Type B pancreatic cell (in vitro differentiated cells): ENCODE results near the gene SPCS1. TPM values are rescaled to one million over a fixed set of nuclear protein-coding genes. Genes with fewer than 3 reads are reported as not detected.

Source experiments
- DNase-seq: peaks from one replicate; pipeline ENCODE4 v3.0.0; 2021; ENCODE audit warnings: mixed read lengths; ENCODE audit not compliant: unreplicated experiment; ENCODE audit errors: extremely low spot score
- H3K27ac Mint-ChIP-seq: 2 replicates; pipeline ENCODE4 v1.8.0; 2021; ENCODE audit warnings: mild to moderate bottlenecking, mixed read lengths
- H3K27me3 Mint-ChIP-seq: 2 replicates; pipeline ENCODE4 v1.8.0; 2021; ENCODE audit warnings: mixed read lengths
- H3K36me3 Mint-ChIP-seq: 2 replicates; pipeline ENCODE4 v1.8.0; 2021; ENCODE audit warnings: mixed read lengths
- H3K4me1 Mint-ChIP-seq: one replicate; pipeline ENCODE4 v1.8.0; 2021; ENCODE audit warnings: mixed read lengths; ENCODE audit not compliant: unreplicated experiment
- H3K4me3 Mint-ChIP-seq: 2 replicates; pipeline ENCODE4 v1.8.0; 2021; ENCODE audit warnings: mild to moderate bottlenecking, mixed read lengths
- H3K9me3 Mint-ChIP-seq: 2 replicates; pipeline ENCODE4 v1.8.0; 2021; ENCODE audit warnings: mixed read lengths
- CTCF ChIP-seq: fragments of 200-600 bp; sonication (generic); conservative IDR thresholded peaks from 2 replicates; pipeline ENCODE4 v1.5.0; 2021; ENCODE audit warnings: antibody characterized with exemption, mild to moderate bottlenecking
- total RNA-seq: library from RNA; stranded (reverse); gene quantifications from 2 replicates; pipeline ENCODE4 v1.2.1, GENCODE V29; 2021; ENCODE audit warnings: low replicate concordance

Gene SPCS1
- total RNA-seq, 1 donor from 2014 or later, result 102 TPM

DNA sequence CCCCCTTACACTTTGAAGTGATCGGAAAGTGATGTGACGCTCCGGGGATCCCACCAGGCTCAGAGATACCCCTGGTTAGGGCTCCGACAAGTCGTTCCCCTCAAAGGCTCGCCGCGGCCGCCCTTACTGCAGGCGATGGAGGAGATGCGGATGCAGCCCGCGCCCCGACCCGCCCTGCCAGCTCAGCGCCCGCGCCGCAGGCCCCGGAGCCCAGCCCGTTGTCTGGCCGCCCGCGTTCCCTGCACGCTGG lies 543 bp upstream of the SPCS1 start:
- Mint-ChIP-seq H3K27me3 (no peaks in the 10 kb centered on the region), H3K36me3 (peaks cover 4% of the 10 kb centered on the region), H3K27ac (peak overlapping the region; percentile 98), H3K4me1 (peaks cover 18% of the 10 kb centered on the region), H3K4me3 (peak overlapping the region; percentile 97), H3K9me3 (no peaks in the 10 kb centered on the region)
- no peak for DNase-seq
- TF ChIP-seq CTCF, result no peak

DNA sequence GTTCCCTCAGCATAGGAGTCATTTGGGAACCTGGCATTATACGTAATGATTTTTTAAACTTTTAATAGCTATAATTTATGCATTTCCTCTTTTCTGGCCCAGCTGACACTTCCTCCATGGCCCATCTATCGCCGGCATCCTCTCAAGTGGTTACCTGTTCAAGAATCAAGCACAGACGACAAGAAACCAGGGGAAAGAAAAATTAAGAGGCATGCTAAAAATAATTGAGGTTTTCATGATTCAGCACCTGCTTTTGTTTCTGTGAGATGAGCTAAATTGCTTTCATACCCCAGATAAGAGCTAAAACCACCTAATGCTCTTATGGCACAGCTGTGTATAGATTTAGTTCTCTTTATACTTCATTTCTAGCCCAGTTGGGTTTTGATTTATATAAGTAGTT lies 1.7 kb downstream of the SPCS1 start:
- H3K4me3 Mint-ChIP-seq, result peak overlapping the region; percentile 79
- H3K27ac Mint-ChIP-seq, result peak overlapping the region; percentile 59
- H3K36me3 Mint-ChIP-seq, result peaks cover 11% of the 10 kb centered on the region
- H3K27me3 Mint-ChIP-seq, result no peaks in the 10 kb centered on the region
- no peak for TF ChIP-seq CTCF
- no peaks in the 10 kb centered on the region for H3K9me3 Mint-ChIP-seq
- DNase-seq, result no peak
- H3K4me1 Mint-ChIP-seq, result peaks cover 18% of the 10 kb centered on the region

DNA sequence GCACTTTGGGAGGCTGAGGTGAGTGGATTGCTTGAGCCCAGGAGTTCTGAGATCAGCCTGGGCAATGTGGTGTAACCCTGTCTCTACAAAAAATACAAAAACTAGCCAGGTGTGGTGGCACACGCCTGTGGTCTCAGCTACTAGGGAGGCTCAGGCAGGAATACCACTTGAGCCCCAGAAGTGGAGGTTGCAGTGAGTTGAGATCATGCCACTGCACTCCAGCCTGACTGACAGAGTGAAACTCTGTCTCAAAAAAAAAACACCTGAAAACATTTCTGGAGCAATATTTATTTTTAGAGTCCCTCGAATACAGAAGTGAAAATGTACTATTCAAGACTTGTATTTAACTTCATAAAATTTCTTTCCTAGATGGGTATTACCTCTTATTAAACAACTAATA lies 4.6 kb downstream of the SPCS1 start:
- H3K36me3 Mint-ChIP-seq, result peaks cover 14% of the 10 kb centered on the region
- H3K4me3 Mint-ChIP-seq, result no peak overlapping the region
- no peak for TF ChIP-seq CTCF
- no peak for DNase-seq
- H3K9me3 Mint-ChIP-seq, result no peaks in the 10 kb centered on the region
- H3K4me1 Mint-ChIP-seq, result peaks cover 6% of the 10 kb centered on the region
- H3K27me3 Mint-ChIP-seq, result no peaks in the 10 kb centered on the region
- no peak overlapping the region for H3K27ac Mint-ChIP-seq

- peaks cover 14% of the 10 kb centered on the region for H3K36me3 Mint-ChIP-seq
- H3K4me1 Mint-ChIP-seq, result peaks cover 2% of the 10 kb centered on the region
- DNase-seq, result no peak
- H3K4me3 Mint-ChIP-seq, result no peak overlapping the region
- H3K9me3 Mint-ChIP-seq, result no peaks in the 10 kb centered on the region
- no peak for TF ChIP-seq CTCF
- H3K27ac Mint-ChIP-seq, result no peak overlapping the region
- H3K27me3 Mint-ChIP-seq, result no peaks in the 10 kb centered on the region
These were observed 6.6 kb downstream of the SPCS1 start for GRCh38 chr3:52712291-52713212.

DNA sequence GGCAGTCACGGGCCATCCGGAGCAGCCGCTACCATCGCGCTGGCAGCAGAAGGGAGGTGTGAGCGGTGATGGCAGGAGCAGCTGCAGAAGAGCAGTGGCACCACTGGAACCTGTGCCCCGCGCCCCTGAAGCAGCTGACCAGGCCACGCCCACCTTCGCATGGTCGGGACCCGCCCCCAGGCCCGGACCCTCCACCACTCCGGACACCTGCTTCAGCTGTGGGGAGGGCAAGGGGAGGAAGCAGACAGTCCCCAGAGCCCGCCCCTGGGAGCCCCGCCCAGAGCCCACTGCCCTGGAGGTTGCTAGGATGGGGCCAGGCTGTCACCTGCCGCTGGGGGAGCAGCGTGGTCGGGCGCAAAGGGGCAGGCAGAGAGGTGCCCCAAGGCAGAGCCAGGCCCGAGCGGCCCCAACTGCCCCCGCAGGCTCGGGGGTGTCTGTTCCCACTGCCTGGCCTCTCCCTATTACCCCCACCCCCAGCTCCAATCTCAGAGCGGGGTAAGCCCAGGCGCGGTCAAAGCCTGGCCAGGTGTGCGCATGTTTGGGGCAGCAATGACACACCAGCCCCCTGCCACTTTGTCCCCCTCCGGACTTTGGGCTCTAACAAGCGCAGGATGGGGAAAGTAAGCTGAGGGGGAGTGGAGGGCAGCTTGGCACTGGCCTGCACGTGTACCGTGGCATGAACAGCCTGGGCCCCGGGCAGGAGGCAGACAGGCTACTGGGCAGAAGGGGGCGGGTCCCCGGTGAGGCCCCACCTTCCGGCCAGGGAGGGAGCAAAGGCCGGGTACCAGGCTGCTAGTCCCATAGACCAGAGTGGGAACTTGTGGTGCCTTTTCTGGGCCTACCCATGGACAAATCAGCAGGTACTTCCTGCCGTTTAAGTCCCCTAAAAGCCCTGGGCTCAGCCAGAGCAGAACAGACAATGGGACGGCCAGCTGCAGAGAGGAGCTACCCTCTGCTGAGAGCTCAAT lies 8.7 kb downstream of the SPCS1 start:
- no peaks in the 10 kb centered on the region for H3K9me3 Mint-ChIP-seq
- DNase-seq, result peak; percentile 71
- H3K27ac Mint-ChIP-seq, result no peak overlapping the region
- no peak for TF ChIP-seq CTCF
- H3K27me3 Mint-ChIP-seq, result no peaks in the 10 kb centered on the region
- H3K36me3 Mint-ChIP-seq, result peaks cover 16% of the 10 kb centered on the region
- H3K4me3 Mint-ChIP-seq, result peak overlapping the region; percentile 31
- no peaks in the 10 kb centered on the region for H3K4me1 Mint-ChIP-seq
